ENCODE measurements around the gene TSPYL2. TPM values are rescaled to one million over a fixed set of nuclear protein-coding genes. Genes with fewer than 3 reads are reported as not detected.

Gene TSPYL2
- total RNA-seq, 6 donors from 2014 or later, result 33.4 to 162 (median 46.6) TPM

- DNase-seq (no peak), ATAC-seq (ENCODE audit: low FRiP score in 2 of 2) (peak in 1 of 2 donors; percentile 8)
- H3K27ac ChIP-seq, result no peak overlapping the region
- 76 to 91% methylated on average over 6 of the region's 6 CpGs for WGBS, 2 donors
- TF ChIP-seq POLR2AphosphoS5 (IDR thresholded peaks at IDR 0.05) (no peak), CTCF (IDR thresholded peaks at IDR 0.05) (no peak), POLR2A (IDR thresholded peaks at IDR 0.05) (no peak), EP300 (IDR thresholded peaks at IDR 0.05) (no peak)
- no peaks in the 10 kb centered on the region for H3K9me3 ChIP-seq
- no peaks in the 10 kb centered on the region for H3K27me3 ChIP-seq
- H3K36me3 ChIP-seq, result no peaks in the 10 kb centered on the region
- no peak overlapping the region for H3K4me3 ChIP-seq
- H3K4me1 ChIP-seq, result no peaks in the 10 kb centered on the region
These were observed 26.8 kb upstream of the TSPYL2 start for GRCh38 chrX:53055244-53055849.

DNA sequence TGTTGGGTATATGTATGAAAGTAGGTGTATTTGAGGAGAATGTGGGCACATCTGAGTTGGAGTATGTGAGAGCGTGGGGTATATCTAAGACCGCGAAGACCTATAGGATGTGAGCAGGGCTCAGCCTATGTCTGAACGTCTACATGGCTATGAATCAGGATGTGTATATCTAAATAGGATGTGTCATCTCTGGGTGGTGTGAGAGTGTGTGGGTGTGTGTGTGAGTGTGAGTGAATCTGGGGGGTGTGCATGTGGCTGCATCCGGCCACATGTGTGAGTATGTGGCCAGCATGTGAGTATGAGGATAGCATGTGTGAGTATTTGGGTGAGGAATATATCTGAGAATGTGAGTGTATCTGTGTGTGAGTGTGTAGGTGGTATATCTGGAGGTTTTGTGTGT lies 25.9 kb upstream of the TSPYL2 start:
- Histone ChIP-seq H3K4me1 (no peaks in the 10 kb centered on the region), H3K36me3 (no peaks in the 10 kb centered on the region), H3K9me3 (no peaks in the 10 kb centered on the region), H3K27ac (no peak overlapping the region), H3K27me3 (no peaks in the 10 kb centered on the region), H3K4me3 (no peak overlapping the region)
- no peak for TF ChIP-seq CTCF (IDR thresholded peaks at IDR 0.05)
- 83 to 87% methylated on average over 4 to 5 of the region's 5 CpGs for WGBS, 2 donors
- DNase-seq (no peak), ATAC-seq (ENCODE audit: low FRiP score in 2 of 2) (no peak)

DNA sequence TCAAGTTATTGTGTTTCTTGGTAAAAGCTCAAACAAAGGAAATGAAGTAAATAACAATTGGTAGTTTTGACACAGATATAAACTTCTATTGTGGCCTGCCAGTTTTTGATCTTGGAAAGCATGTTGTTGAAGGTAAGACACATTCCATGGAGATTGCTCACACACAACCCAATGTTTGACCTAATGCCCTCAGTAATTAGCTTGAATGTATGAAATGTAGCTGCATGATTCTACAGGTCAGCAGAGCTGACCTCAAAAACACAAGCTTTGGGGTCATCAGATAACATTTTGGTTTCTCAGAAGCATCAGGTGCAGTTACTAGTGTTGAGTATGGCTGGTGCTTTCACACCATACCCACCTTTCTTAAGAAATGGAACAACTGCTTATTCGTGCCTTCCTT lies 17.1 kb upstream of the TSPYL2 start:
- H3K4me3 ChIP-seq, result no peak overlapping the region
- no peaks in the 10 kb centered on the region for H3K36me3 ChIP-seq
- no peak for TF ChIP-seq POLR2AphosphoS5 (IDR thresholded peaks at IDR 0.05)
- TF ChIP-seq EP300 (IDR thresholded peaks at IDR 0.05), result no peak
- no peak for TF ChIP-seq CTCF (IDR thresholded peaks at IDR 0.05)
- no peak for TF ChIP-seq POLR2A (IDR thresholded peaks at IDR 0.05)
- no peak overlapping the region for H3K27ac ChIP-seq
- H3K27me3 ChIP-seq, result no peaks in the 10 kb centered on the region
- ATAC-seq (ENCODE audit: low FRiP score in 2 of 2), result no peak
- H3K9me3 ChIP-seq, result no peaks in the 10 kb centered on the region
- no peak for DNase-seq
- 63 to 100% methylated on average over 1 of the region's 1 CpG for WGBS, 2 donors
- H3K4me1 ChIP-seq, result no peaks in the 10 kb centered on the region

- ATAC-seq (ENCODE audit: low FRiP score in 2 of 2), result no peak
These were observed 11.1 kb upstream of the TSPYL2 start for GRCh38 chrX:53071064-53071463.

More at GRCh38 chrX:53071064-53071463, 11.1 kb upstream of the TSPYL2 start:
- TF ChIP-seq CTCF (IDR thresholded peaks at IDR 0.05), result no peak
- no peak for TF ChIP-seq EP300 (IDR thresholded peaks at IDR 0.05)
- TF ChIP-seq POLR2AphosphoS5 (IDR thresholded peaks at IDR 0.05), result no peak
- no peak for TF ChIP-seq POLR2A (IDR thresholded peaks at IDR 0.05)
- 85 to 88% methylated on average over 10 of the region's 10 CpGs for WGBS, 2 donors
- H3K4me3 ChIP-seq, result no peak overlapping the region
- no peak for DNase-seq
- H3K4me1 ChIP-seq, result peaks cover 0 to 10% (median 0%) of the 10 kb centered on the region in 4 donors
- no peaks in the 10 kb centered on the region for H3K36me3 ChIP-seq
- H3K27ac ChIP-seq, result no peak overlapping the region
- H3K27me3 ChIP-seq, result no peaks in the 10 kb centered on the region
- H3K9me3 ChIP-seq, result no peaks in the 10 kb centered on the region

Measured in upper lobe of left lung (tissue), 6 donors.